D721Med (cell line): ENCODE measurements around the gene KLF4.
"Not testable (repeated sequence)": the region's sequence is repeated elsewhere in the genome, so short reads cannot be mapped to it uniquely, and the experiment has no call there.

Experiments used
- DNase-seq: peaks from one replicate; pipeline ENCODE4 v3.0.0; 2011; ENCODE audit warnings: low spot score; ENCODE audit not compliant: insufficient read length
- FAIRE-seq: peaks from 2 replicates; lab custom pipeline; 2011; peaks lifted over from hg19 to GRCh38; lab: Jason Lieb, UNC
- CTCF ChIP-seq: IDR thresholded peaks from 2 replicates; pipeline ENCODE4 v1.5.1; 2012; ENCODE audit warnings: mild to moderate bottlenecking, control low read depth; ENCODE audit not compliant: insufficient read depth; ENCODE audit errors: missing control alignments

The KLF4 gene

GRCh38 chr9:107520186-107520585, 30.6 kb upstream of the KLF4 start:
- FAIRE-seq (no peak), DNase-seq (no peak)
- TF ChIP-seq CTCF = no peak

GRCh38 chr9:107518037-107518807, 28.7 kb upstream of the KLF4 start:
- no peak for DNase-seq
- no peak for FAIRE-seq
- no peak for TF ChIP-seq CTCF

- no peak for FAIRE-seq
- DNase-seq = no peak
- TF ChIP-seq CTCF = no peak
Observed at GRCh38 chr9:107513464-107514100, 24.0 kb upstream of the KLF4 start.

DNA sequence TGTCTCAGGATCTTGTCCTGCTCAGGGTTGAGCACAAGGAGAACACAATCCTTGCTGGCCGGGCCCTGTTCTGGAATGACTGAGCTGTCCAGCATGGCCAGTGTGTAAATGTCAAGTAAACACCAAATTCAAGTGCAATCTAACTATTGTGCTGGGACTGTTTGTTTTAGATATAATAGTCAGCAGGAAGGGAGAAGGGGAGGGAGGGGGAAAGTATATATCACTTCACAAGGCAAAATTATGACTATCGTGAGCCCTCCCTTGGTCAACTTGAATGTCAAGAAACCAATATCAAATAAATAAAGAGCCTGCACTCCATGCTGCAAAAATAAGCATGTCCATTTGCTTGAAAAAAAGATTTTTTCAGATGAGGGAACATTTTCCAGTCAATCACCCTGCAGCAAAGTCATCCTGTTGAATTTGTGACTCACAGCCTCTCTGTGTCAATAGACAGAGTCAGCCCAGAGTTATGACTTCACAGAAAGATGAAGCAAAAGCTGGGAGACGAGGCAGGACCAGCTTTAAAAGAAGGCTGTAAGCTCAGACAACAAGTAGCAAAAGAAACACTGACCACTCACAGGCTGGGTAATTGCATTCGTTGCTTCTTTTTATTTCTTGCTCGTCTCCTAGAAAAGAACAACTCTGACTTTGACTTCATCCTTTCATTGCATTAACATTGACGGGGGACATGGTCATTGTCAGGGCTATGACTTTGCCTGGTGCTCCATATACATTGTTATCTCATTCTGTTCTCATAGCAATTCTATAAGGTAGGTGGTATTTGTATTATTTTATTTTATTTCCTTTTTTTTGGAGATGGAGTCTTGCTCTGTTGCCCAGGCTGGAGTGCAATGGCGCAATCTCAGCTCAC, 15.3 kb upstream of the KLF4 start:
- DNase-seq = no peak

GRCh38 chr9:107502464-107502863, 12.9 kb upstream of the KLF4 start:
- DNase-seq (no peak), FAIRE-seq (no peak)
- no peak for TF ChIP-seq CTCF

More for the DNA sequence above, 15.3 kb upstream of the KLF4 start:
- FAIRE-seq = no peak
- TF ChIP-seq CTCF = no peak

DNA sequence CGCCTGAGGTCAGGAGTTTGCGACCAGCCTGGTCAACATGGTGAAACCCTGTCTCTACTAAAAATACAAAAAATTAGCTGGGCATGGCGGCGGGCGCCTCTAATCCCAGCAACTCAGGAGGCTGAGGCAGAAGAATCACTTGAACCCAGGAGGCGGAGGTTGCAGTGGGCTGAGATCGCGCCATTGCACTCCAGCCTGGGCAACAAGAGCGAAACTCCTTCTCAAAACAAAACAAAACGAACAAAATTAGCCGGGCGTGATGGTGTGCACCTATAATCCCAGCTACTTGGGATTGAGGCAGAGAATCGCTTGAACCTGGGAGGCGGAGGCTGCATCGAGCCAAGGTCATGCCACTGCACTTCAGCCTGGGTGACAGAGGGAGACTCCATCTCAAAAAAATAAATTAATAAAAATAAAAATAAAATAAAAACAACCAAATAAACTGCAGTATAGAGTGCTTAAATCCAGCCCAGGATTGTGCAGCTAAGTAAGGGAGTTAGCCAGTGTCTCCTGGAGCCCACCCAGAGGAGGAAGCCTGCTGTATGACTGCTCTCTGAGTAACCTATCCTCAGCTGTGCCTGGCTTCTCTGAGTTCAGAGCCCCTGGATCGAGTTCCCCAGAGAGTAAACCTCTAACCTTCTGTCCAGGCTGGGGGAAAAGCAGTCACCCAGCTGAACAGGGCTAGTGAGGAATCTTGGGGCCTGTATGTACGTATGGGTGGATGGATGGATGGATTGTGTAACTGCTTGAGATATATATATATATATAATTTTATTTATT, 11.0 kb upstream of the KLF4 start:
- not testable (repeated sequence) for FAIRE-seq, DNase-seq

DNA sequence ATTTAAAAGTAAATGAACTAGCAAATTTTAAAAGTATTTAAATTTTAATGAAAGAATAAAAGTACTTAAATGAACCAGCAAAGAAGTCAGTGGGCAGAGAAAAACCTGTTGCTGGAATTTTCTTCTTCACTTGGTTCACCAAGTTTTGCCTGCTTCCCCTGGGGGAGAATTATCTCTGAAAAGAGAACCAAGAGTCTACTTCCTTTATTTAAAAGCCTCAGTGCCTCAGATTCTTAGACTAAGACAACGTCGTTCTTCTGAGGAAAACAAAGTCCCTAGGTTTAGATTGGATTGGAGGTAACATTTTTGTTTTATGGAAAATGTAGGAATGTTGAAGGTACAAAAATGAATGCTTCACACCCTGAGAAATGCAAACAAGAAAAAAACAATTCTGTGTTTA, 7.4 kb upstream of the KLF4 start:
- FAIRE-seq (no peak), DNase-seq (no peak)
- no peak for TF ChIP-seq CTCF
